Measurements from ENCODE around the gene ABCC6. TPM values are rescaled to one million over a fixed set of nuclear protein-coding genes. Genes with fewer than 3 reads are reported as not detected.
"Not testable (repeated sequence)": the region's sequence is repeated elsewhere in the genome, so short reads cannot be mapped to it uniquely, and the experiment has no call there.

Gene ABCC6
- polyA plus RNA-seq, 3 donors = 6.1 to 16.5 (median 14.7) TPM

- H3K27ac Mint-ChIP-seq = no peak overlapping the region
- no peaks in the 10 kb centered on the region for H3K4me1 Mint-ChIP-seq
- TF ChIP-seq, protein P1, sequence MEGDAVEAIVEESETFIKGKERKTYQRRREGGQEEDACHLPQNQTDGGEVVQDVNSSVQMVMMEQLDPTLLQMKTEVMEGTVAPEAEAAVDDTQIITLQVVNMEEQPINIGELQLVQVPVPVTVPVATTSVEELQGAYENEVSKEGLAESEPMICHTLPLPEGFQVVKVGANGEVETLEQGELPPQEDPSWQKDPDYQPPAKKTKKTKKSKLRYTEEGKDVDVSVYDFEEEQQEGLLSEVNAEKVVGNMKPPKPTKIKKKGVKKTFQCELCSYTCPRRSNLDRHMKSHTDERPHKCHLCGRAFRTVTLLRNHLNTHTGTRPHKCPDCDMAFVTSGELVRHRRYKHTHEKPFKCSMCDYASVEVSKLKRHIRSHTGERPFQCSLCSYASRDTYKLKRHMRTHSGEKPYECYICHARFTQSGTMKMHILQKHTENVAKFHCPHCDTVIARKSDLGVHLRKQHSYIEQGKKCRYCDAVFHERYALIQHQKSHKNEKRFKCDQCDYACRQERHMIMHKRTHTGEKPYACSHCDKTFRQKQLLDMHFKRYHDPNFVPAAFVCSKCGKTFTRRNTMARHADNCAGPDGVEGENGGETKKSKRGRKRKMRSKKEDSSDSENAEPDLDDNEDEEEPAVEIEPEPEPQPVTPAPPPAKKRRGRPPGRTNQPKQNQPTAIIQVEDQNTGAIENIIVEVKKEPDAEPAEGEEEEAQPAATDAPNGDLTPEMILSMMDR (IDR thresholded peaks at IDR 0.05) = no peak
- H3K9ac ChIP-seq (ENCODE audit: insufficient read depth, low read length, poor library complexity, severe bottlenecking) = no peak overlapping the region
- no peak overlapping the region for H2AFZ ChIP-seq (ENCODE audit: insufficient read depth, low read depth, low read length, poor library complexity, severe bottlenecking)
- 100% methylated on average over 3 of the region's 6 CpGs for WGBS (ENCODE audit: insufficient coverage)
- peaks cover 0 to 7% (median 2%) of the 10 kb centered on the region in 7 donors for H3K9me3 Mint-ChIP-seq
- H3K4me3 ChIP-seq (replicated peaks in 1 of 3; ENCODE audit: low read depth in 2 of 3, low read length in 3 of 3) = no peak overlapping the region
- peaks cover 67 to 98% of the 10 kb centered on the region in 2 donors for H3K36me3 ChIP-seq (replicated peaks in 1 of 2; ENCODE audit: control insufficient read depth in 1 of 2, insufficient read depth in 2 of 2, low read length in 2 of 2)
- H3K4me1 ChIP-seq (ENCODE audit: control insufficient read depth in 1 of 2, insufficient read depth in 2 of 2, low read length in 2 of 2) = no peaks in the 10 kb centered on the region
- no peak overlapping the region for H3K4me3 Mint-ChIP-seq
- no peak overlapping the region for H3K4me2 ChIP-seq (replicated peaks; ENCODE audit: extremely low read depth, low read length, poor library complexity, severe bottlenecking)
- intact Hi-C loops (cut with micrococcal nuclease) = no loop called here
- no peaks in the 10 kb centered on the region for H3K27me3 Mint-ChIP-seq (ENCODE audit: low read depth in 3 of 3)
- H3K27me3 ChIP-seq (ENCODE audit: control insufficient read depth in 2 of 2, insufficient read depth in 2 of 2, low read length in 2 of 2) = no peaks in the 10 kb centered on the region
- H4K20me1 ChIP-seq (ENCODE audit: insufficient read depth, low read length) = no peaks in the 10 kb centered on the region
- no peaks in the 10 kb centered on the region for H3K79me2 ChIP-seq (ENCODE audit: insufficient read depth, low read length)
- H3K36me3 Mint-ChIP-seq = peaks cover 79 to 88% of the 10 kb centered on the region in 2 donors
- H3K27ac ChIP-seq (ENCODE audit: low read depth in 1 of 2, low read length in 2 of 2) = no peak overlapping the region
- no peak for DNase-seq
- no peaks in the 10 kb centered on the region for H3K9me3 ChIP-seq (replicated peaks in 1 of 2; ENCODE audit: control insufficient read depth in 1 of 2, insufficient read depth in 1 of 2, low read length in 2 of 2)
Measured at GRCh38 chr16:16106466-16106865, 116.8 kb downstream of the ABCC6 start.

GRCh38 chr16:16105646-16106045 lies 117.6 kb downstream of the ABCC6 start:
- no peak overlapping the region for H3K9ac ChIP-seq (ENCODE audit: insufficient read depth, low read length, poor library complexity, severe bottlenecking)
- TF ChIP-seq, protein P1 (IDR thresholded peaks at IDR 0.05) = no peak
- no peak overlapping the region for H3K4me2 ChIP-seq (replicated peaks; ENCODE audit: extremely low read depth, low read length, poor library complexity, severe bottlenecking)
- peaks cover under 1 to 1% of the 10 kb centered on the region in 2 donors for H3K4me1 ChIP-seq (ENCODE audit: control insufficient read depth in 1 of 2, insufficient read depth in 2 of 2, low read length in 2 of 2)
- Mint-ChIP-seq H3K9me3 (peaks cover 0 to 7% (median 2%) of the 10 kb centered on the region in 7 donors), H3K36me3 (peaks cover 75 to 84% of the 10 kb centered on the region in 2 donors), H3K4me1 (peaks cover 1% of the 10 kb centered on the region), H3K27ac (no peak overlapping the region), H3K27me3 (ENCODE audit: low read depth in 3 of 3) (no peaks in the 10 kb centered on the region), H3K4me3 (no peak overlapping the region)
- peaks cover 63 to 92% of the 10 kb centered on the region in 2 donors for H3K36me3 ChIP-seq (replicated peaks in 1 of 2; ENCODE audit: control insufficient read depth in 1 of 2, insufficient read depth in 2 of 2, low read length in 2 of 2)
- H4K20me1 ChIP-seq (ENCODE audit: insufficient read depth, low read length) = no peaks in the 10 kb centered on the region
- H3K27me3 ChIP-seq (ENCODE audit: control insufficient read depth in 2 of 2, insufficient read depth in 2 of 2, low read length in 2 of 2) = no peaks in the 10 kb centered on the region
- H3K27ac ChIP-seq (ENCODE audit: low read depth in 1 of 2, low read length in 2 of 2) = no peak overlapping the region
- H3K9me3 ChIP-seq (replicated peaks in 1 of 2; ENCODE audit: control insufficient read depth in 1 of 2, insufficient read depth in 1 of 2, low read length in 2 of 2) = no peaks in the 10 kb centered on the region
- no peaks in the 10 kb centered on the region for H3K79me2 ChIP-seq (ENCODE audit: insufficient read depth, low read length)
- 97% methylated on average over 8 of the region's 14 CpGs for WGBS (ENCODE audit: insufficient coverage)
- no peak for DNase-seq
- H3K4me3 ChIP-seq (replicated peaks in 1 of 3; ENCODE audit: low read depth in 2 of 3, low read length in 3 of 3) = no peak overlapping the region
- intact Hi-C loops (cut with micrococcal nuclease) = no loop called here
- H2AFZ ChIP-seq (ENCODE audit: insufficient read depth, low read depth, low read length, poor library complexity, severe bottlenecking) = no peak overlapping the region

DNA sequence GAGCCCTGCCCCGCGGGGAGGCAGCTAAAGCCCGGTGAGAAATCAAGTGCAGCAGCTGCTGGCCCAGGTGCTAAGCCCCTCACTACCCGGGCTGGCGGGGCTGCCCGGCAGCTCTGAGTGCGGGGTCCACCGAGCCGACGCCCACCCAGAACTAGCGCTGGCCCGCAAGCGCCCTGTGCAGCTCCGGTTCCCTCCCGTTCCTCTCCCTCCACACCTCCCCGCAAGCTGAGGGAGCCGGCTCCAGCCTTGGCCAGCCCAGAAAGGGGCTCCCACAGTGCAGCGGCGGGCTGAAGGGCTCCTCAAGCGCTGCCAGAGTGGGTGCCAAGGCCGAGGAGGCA lies 118.5 kb downstream of the ABCC6 start:
- H3K4me3 ChIP-seq (replicated peaks in 1 of 3; ENCODE audit: low read depth in 2 of 3, low read length in 3 of 3); H2AFZ ChIP-seq (ENCODE audit: insufficient read depth, low read depth, low read length, poor library complexity, severe bottlenecking); H3K27me3 Mint-ChIP-seq (ENCODE audit: low read depth in 3 of 3); H3K27ac ChIP-seq (ENCODE audit: low read depth in 1 of 2, low read length in 2 of 2); DNase-seq; H3K4me2 ChIP-seq (replicated peaks; ENCODE audit: extremely low read depth, low read length, poor library complexity, severe bottlenecking); H4K20me1 ChIP-seq (ENCODE audit: insufficient read depth, low read length); H3K27me3 ChIP-seq (ENCODE audit: control insufficient read depth in 2 of 2, insufficient read depth in 2 of 2, low read length in 2 of 2); intact Hi-C loops (cut with micrococcal nuclease); H3K4me1 ChIP-seq (ENCODE audit: control insufficient read depth in 1 of 2, insufficient read depth in 2 of 2, low read length in 2 of 2); H3K4me3 Mint-ChIP-seq; H3K9me3 Mint-ChIP-seq; H3K9me3 ChIP-seq (replicated peaks in 1 of 2; ENCODE audit: control insufficient read depth in 1 of 2, insufficient read depth in 1 of 2, low read length in 2 of 2); H3K4me1 Mint-ChIP-seq; H3K79me2 ChIP-seq (ENCODE audit: insufficient read depth, low read length); H3K9ac ChIP-seq (ENCODE audit: insufficient read depth, low read length, poor library complexity, severe bottlenecking): not testable (repeated sequence)
- H3K36me3 ChIP-seq (replicated peaks in 1 of 2; ENCODE audit: control insufficient read depth in 1 of 2, insufficient read depth in 2 of 2, low read length in 2 of 2) = peaks cover 59 to 84% of the 10 kb centered on the region in 2 donors
- H3K36me3 Mint-ChIP-seq = peaks cover 71 to 81% of the 10 kb centered on the region in 2 donors
- WGBS (ENCODE audit: insufficient coverage) = 99% methylated on average over 14 of the region's 21 CpGs
- peak overlapping the region in 1 of 7 donors; percentile 46 for H3K27ac Mint-ChIP-seq

Data from CD14-positive monocyte (primary cell).